Lower leg skin (tissue), 4 donors: ENCODE data around the gene RAB26. TPM values are rescaled to one million over a fixed set of nuclear protein-coding genes. Genes with fewer than 3 reads are reported as not detected.

ENCODE experiments used
- DNase-seq, 2 donors: peaks; one replicate each; pipeline ENCODE4 v3.0.0-alpha.2; 2019; ENCODE audit warnings: low spot score in 2 of 2
- H3K4me3 ChIP-seq: fragments of 200-600 bp; sonication (generic); 2 replicates; pipeline ENCODE4 v1.5.1; 2017; ENCODE audit warnings: mild to moderate bottlenecking, low read depth; ENCODE audit not compliant: poor library complexity, severe bottlenecking
- POLR2A ChIP-seq, 2 donors: fragments of 450-650 bp; IDR thresholded peaks; one replicate each; pipeline ENCODE4 v1.6.1; 2016 to 2017; ENCODE audit warnings: antibody characterized with exemption in 2 of 2, mild to moderate bottlenecking in 1 of 2, moderate library complexity in 1 of 2
- WGBS, 2 donors: methylation state at CpG; one replicate each; pipeline ENCODE4 v1.1.5; 2018; 5-methylcytosine and 5-hydroxymethylcytosine counted together
- intact Hi-C: fragments of 100-400 bp; cut with DNase I; formaldehyde crosslinking; loops from one replicate; pipeline ENCODE4 v1.15.0; 2023; ENCODE audit warnings: low total_unique reads
- total RNA-seq, 4 donors: library from RNA; depleted of rRNA; stranded (reverse); fragments of >200 nt; gene quantifications; one replicate each; pipeline ENCODE4 v1.1.0, GENCODE V29; 2016
- TF ChIP-seq, protein P1 (sequence below), 3 donors: fragments of 450-650 bp; IDR thresholded peaks; one replicate each; pipeline ENCODE4 v1.5.1; 2016; ENCODE audit warnings: antibody characterized with exemption in 3 of 3, mild to moderate bottlenecking in 3 of 3, moderate library complexity in 2 of 3

RAB26 gene
- total RNA-seq, 4 donors from 2014 or later, result 1.6 to 2.9 (median 2.0) TPM; not detected in 1

DNA sequence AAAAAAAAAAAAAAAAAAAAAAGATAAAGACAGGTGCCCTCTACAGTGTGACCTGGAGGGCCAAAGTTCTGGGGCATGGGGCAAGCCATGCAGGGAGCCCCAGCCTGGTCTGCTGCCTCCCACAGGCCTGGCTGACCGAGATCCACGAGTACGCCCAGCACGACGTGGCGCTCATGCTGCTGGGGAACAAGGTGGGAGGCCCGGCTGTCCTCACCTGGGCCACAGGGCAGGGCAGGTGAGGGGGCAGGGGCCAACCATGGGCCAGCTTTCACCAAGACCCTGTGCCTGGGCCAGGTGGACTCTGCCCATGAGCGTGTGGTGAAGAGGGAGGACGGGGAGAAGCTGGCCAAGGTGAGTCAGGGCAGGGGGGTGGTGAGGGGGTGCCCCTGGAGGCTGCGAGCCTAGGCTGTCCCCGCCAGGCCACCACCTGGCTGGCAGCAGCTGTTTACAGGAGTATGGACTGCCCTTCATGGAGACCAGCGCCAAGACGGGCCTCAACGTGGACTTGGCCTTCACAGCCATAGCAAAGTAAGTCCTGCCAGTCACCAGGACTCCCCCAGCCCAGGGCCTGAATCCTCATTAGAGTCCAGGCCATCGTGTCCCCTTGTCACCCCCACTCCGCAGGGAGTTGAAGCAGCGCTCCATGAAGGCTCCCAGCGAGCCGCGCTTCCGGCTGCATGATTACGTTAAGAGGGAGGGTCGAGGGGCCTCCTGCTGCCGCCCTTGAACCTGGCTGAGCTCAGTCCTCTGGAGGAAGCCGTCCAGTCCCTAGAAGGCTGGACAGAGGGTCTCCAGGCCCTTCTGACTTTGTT lies 4.5 kb downstream of the RAB26 start:
- intact Hi-C loops, result no loop called here
- TF ChIP-seq POLR2A (IDR thresholded peaks at IDR 0.05), result no peak
- TF ChIP-seq, protein P1, sequence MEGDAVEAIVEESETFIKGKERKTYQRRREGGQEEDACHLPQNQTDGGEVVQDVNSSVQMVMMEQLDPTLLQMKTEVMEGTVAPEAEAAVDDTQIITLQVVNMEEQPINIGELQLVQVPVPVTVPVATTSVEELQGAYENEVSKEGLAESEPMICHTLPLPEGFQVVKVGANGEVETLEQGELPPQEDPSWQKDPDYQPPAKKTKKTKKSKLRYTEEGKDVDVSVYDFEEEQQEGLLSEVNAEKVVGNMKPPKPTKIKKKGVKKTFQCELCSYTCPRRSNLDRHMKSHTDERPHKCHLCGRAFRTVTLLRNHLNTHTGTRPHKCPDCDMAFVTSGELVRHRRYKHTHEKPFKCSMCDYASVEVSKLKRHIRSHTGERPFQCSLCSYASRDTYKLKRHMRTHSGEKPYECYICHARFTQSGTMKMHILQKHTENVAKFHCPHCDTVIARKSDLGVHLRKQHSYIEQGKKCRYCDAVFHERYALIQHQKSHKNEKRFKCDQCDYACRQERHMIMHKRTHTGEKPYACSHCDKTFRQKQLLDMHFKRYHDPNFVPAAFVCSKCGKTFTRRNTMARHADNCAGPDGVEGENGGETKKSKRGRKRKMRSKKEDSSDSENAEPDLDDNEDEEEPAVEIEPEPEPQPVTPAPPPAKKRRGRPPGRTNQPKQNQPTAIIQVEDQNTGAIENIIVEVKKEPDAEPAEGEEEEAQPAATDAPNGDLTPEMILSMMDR (IDR thresholded peaks at IDR 0.05), result no peak
- 36 to 40% methylated on average over 13 to 19 of the region's 25 CpGs for WGBS, 2 donors
- no peak for DNase-seq
- peak overlapping the region; percentile 9 for H3K4me3 ChIP-seq

DNA sequence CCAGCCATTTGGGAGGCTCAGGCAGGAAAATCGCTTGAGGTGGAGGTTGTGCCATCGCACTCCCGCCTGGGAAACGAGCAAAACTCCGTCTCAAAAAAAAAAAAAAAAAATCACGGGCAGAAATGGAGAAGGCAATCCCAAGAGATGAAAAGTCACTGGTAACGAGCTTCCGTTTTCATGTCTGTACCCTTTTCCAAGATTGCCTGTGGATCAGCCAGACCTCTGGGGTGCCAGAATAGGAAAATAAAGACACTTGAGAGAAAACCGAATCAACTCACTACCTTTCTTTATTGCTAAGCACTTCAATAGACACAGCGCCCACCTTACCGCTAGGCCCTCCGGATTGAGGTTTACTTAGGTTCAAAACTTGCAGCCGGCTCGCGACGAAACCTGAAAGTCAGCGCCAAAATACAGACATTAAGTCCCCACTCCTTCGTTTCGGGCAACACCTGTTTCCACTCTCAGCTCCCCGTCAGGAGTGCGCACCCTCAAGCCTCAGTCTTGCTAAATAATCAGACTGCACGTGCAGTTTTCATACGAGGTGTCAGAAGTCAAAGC lies 6.2 kb downstream of the RAB26 start:
- no peak for TF ChIP-seq POLR2A (IDR thresholded peaks at IDR 0.05)
- TF ChIP-seq, protein P1 (IDR thresholded peaks at IDR 0.05), result no peak
- DNase-seq, result no peak
- WGBS, 2 donors, result 3% methylated on average over 23 of the region's 23 CpGs
- peak overlapping the region; percentile 69 for H3K4me3 ChIP-seq
- intact Hi-C loops, result no loop called here

DNA sequence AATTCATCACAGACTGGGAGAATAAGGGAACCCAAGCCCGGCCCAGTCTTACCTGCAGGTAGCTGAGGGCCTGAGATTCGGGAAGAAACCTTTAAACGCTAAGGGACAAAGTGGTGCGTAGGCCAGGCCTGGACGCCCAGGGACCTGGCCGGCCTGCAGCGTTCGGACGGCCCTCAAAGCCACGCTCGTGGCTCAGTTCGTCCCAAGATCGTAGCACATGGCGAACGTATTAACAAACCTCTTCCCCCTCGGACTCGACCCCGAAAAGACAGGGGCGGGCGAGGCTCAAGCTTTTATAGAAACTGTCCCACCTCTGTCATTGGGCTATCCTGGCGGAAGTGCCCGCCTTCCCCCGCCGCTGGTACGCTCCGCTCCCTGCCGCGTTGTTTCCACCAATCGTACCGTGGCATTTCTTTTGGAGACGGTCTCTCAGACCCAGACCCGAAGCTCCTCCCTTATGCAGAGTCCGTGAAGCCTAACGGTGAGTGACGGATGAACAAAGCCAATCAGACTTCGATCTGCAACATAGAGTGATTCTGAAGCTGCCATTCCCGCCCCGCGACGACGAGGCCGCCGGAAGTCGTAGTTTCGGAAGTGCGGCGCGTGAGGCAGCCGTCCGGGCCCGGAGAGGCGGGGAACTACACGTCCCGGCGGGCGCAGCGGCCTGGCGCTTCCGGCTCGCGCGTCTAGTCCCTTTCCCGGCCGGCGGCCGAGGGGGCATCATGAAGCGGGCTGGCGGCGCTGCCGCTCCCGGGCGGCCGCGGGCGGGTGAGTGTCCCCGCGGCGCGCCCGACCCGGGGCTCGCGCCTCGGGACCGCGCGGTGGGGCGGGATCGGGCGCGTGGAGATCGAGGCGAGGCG lies 6.9 kb downstream of the RAB26 start, which contains the start of gene TRAF7:
TSS of gene TRAF7 (plus strand) at position 692 of the 860 bp plus-strand sequence. CDS start 8,139 bp downstream, outside the sequence.
- H3K4me3 ChIP-seq, result peak within 1 kb of the TSS; percentile 69
- intact Hi-C loops, result no loop called here
- WGBS, 2 donors, result 0 to 1% methylated on average over 35 to 45 of the region's 94 CpGs
- TF ChIP-seq, protein P1 (IDR thresholded peaks at IDR 0.05), result no peak
- peak in 1 of 2 donors; percentile 99 for TF ChIP-seq POLR2A (IDR thresholded peaks at IDR 0.05)
- peak; percentile 100 for DNase-seq

DNA sequence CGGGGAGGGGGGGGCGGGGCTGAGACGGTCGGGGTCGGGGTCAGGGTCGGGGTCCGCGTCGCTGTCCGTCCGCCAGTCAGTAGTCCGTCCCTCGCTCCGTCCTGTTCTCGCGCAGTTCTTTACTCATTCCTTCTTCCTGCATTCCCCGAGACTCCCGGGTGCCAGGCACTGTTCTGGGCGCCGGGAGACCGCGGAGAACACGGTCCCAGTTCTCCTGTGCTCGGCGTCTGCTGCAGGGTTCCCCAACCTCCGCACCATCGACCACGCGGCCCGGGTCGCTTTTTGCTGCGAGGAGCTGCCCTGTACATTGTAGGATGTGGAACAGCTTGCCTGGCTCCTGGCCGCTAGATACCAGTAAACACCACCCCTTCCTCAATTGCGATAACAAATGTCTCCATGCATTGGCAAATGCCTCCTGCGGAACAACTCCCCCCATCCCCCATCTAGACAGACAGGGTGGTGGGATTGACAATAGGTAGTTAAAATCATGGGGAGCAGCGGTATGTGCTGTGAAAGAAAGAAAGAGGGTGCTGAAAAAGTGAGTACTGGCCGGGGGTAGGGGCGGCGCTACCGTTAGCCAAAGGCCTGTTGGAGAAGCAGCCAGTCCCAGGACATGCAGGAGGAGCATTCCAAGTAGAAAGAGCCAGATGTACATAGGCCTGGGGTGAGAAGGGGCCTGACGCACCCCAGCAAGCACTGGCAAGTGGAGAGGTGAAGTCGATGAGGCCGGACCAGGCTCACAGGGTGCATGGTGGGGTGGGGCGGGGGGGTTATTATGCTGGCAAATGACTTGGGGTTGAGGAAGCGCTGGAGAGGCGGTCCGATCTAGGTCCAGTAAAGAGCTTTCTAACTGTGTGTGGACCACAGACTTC lies 7.8 kb downstream of the RAB26 start:
- WGBS, 2 donors, result 3 to 7% methylated on average over 14 to 42 of the region's 47 CpGs
- no peak for TF ChIP-seq POLR2A (IDR thresholded peaks at IDR 0.05)
- TF ChIP-seq, protein P1 (IDR thresholded peaks at IDR 0.05), result no peak
- DNase-seq, result no peak
- peak overlapping the region; percentile 58 for H3K4me3 ChIP-seq
- intact Hi-C loops, result no loop called here

DNA sequence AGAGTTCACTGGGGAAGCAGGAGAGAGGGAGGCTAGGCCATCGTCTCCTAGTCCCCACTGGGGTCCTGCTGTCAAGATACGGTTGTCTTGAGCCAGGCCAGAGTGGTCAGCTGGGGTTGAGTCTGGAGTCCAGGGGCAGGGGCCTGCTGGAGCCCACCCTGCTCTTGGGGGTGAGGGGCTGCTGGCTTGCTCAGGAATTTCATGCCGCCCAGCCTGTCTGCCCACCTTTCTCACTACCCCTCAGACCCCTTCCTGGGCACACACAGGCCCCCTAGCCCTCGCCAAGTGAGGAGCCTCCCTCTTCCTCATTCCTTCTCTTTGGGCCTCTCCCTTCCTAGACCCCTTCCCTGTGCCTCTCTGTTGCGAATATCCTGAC lies 8.4 kb downstream of the RAB26 start:
- 49 to 56% methylated on average over 5 of the region's 5 CpGs for WGBS, 2 donors
- no peak overlapping the region for H3K4me3 ChIP-seq
- intact Hi-C loops, result no loop called here
- TF ChIP-seq POLR2A (IDR thresholded peaks at IDR 0.05), result no peak
- TF ChIP-seq, protein P1 (IDR thresholded peaks at IDR 0.05), result no peak
- DNase-seq, result no peak
